GM19035 (cell line): ENCODE results near the gene DMRTC1B.
"Not testable (repeated sequence)": the region's sequence is repeated elsewhere in the genome, so short reads cannot be mapped to it uniquely, and the experiment has no call there.

Experiments used
- ATAC-seq: cut with Tn5 transposase; IDR thresholded peaks from one replicate; pipeline ENCODE4 v1.9.1; 2021; ENCODE audit not compliant: unreplicated experiment

Gene DMRTC1B, protein sequence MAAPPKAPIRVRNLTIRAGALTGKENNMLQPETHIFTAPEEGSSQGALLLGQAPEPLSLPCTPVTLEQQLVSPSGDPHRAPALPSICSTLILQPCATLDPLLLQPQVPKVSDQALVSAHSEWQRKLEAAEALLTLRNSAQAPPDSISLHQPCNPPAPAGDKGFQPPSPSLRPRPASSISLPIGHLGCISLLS

DNA sequence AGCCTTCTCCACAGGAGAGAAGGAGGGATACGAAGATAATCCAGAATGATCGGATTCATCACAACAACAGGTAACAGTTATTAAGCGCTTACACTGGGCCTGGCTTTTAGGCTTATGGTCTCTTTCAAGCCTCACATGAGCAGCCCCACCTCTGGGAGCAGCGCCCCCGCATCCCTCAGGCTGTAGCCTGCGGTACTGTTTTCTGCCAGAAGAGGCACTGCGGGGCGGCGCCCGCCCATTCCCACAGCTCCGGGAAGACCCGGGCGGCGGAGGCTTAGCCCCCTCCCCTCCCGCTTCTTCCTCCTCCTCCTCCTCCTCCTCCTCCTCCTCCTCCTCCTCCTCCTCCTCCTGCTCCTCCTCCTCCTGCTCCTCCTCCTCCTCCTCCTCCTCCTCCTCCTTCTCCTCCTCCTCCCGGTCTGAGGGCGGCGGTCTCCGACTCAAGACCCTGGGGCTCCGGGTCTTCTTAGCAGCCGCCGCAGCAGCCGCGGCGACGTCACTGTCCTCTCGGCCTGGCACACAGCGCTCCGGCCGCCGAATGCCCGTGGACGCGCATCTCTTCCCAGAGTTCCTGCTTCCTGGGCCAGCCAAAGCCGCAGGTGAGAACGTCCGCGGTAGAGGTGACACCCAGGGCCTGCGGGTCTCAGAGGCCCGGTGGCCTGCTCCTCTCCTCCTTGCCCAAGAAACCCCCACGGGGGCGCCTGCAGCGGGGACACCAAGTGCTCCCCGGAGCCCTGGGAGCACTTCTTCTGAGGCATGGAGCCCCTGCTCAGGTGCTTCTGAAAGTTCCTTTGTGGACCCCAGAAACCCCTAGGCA, at the start of gene DMRTC1B:
Gene DMRTC1B (plus strand): TSS at position 238 of the 814 bp plus-strand sequence. CDS start 68,246 bp downstream, outside the sequence.
- peak; percentile 82 for ATAC-seq

DNA sequence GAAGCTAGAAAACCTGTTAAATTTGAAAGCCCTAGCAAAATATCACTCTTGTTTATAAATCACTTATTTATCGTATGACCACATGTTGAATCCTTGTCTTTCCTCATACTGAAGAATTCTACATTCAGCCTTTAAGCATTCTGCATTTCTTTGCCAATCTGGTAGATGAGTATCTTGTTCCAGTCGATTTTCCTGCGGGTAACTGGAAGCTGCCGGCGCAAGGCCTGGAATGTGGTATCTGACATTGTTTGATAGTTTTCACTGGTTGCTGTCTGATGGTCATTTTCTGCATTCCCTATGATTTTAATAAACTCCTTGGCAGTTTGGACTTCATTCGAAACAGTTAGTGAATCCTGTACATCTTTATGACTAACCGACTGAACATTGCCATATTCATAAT, 48.8 kb upstream of the DMRTC1B start:
- ATAC-seq = no peak

DNA sequence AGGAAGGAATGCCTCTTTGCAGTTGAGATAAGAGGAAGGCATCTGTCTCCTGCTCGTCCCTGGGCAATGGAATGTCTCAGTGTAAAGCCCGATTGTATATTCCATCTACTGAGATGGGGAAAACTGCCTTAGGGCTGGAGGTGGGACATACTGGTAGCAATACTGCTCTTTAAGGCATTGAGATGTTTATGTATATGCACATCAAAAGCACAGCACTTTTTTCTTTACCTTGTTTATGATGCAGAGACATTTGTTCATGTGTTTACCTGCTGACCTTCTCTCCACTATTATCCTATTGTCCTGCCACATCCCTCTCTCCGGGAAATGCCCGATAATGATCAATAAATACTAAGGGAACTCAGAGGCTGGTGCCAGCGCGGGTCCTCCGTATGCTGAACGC, 43.1 kb upstream of the DMRTC1B start:
- not testable (repeated sequence) for ATAC-seq

DNA sequence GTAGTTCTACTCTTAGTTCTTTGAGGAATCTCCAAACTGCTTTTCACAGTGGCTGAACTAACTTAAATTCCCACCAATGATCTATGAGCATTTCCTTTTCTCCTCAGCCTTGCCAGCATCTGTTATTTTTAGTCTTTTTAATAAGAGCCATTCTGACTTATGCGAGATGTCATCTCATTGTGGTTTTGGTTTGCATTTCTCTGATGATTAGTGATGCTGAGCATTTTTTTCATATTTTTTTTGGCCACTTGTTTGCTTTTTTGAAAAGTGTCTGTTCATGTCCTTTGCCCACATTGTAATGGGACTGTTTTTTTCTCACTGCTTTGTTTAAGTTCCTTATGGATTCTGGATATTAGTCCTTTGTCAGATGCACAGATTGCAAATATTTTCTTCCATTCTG, 41.1 kb upstream of the DMRTC1B start:
- no peak for ATAC-seq

DNA sequence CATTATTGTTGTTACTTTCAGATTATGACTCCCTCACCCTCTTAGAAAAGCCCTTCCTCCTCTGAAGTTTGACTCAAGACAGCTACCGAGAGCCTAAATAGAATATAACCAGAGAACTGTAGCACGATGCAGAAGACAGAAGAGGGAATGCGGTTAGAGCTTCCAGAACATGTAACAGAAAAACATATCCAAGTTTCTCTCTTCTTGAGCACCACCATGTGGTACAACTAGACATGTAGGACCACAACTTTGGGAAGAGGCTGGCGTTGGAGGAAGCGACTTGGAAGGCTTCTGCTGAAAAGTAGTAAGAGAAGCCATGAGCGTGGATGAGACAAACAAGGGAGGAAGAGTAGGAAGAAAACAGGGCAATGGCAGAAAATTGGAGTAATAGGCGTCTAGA, 31.1 kb upstream of the DMRTC1B start:
- not testable (repeated sequence) for ATAC-seq

DNA sequence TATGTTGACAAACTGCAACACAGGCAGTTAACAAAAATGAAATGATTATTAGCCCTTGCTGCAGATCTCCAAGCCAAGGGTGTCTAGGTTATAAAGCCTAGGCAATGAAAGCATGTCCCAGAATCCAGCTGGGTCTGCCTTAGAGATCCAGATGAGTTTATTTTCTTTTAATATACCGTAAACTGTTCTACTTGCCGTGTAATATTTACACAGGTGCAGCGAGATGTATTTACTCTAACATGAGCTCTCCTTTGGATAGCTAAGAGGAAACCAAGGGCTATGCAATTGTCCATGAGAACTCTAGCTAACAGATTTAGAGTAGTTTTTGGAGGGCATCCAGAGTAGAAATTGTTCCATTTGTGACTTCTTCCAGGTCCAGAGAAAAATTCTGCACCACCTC, 28.1 kb upstream of the DMRTC1B start:
- ATAC-seq = not testable (repeated sequence)

DNA sequence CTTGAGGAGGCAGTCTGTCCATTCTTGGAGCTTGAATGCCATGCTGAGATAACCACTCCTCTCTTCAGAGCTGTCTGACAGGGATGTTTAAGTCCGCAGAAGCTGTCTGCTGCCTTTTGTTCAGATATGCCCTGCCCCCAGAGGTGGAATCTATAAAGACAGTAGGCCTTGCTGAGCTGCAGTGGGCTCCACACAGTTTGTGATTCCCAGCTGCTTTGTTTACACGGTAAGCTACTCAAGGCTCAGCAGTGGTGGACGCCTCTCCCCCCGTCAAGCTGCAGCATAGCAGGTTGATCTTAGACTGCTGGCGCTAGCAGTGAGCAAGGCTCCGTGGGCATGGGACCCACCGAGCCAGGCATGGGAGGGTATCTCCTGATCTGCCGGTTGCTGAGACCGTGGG, 16.2 kb upstream of the DMRTC1B start:
- not testable (repeated sequence) for ATAC-seq

DNA sequence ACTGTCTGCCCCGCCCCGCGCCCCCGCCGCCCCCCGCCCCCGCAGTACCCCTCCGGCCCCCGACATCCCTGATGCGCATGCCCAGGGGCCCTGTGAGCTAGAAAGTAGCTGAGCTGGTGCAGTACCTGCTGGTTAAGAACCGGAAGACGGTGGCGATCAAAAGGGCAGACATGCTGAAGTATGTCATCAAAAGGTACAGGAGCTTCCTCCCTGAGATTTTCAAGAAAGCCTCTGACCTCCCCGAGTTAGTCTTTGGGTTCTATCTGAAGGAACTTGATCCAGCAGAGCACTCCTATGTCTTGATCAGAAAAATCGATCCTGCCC, 739 bp downstream of the DMRTC1B start:
- ATAC-seq = peak; percentile 71

DNA sequence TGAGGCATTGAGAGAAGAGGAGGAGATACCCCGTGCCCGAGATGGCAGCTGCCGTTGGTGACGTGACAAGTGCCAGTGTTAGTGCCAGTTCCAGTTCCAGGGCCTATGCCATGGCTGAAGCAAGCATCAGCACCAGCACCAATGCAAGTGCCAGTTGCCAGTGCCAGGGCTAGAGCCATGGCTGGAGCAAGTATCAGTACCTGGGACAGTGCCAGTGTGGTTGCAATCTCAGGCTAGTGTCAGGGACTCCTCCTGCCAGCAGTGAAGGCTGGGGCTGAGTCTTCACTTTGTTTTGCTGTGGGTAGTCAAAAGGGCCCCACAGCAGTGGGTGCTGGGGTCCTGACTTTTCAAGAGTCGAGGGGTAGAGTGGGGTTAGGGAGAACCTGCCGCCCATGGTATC, 1.5 kb downstream of the DMRTC1B start:
- ATAC-seq = not testable (repeated sequence)

DNA sequence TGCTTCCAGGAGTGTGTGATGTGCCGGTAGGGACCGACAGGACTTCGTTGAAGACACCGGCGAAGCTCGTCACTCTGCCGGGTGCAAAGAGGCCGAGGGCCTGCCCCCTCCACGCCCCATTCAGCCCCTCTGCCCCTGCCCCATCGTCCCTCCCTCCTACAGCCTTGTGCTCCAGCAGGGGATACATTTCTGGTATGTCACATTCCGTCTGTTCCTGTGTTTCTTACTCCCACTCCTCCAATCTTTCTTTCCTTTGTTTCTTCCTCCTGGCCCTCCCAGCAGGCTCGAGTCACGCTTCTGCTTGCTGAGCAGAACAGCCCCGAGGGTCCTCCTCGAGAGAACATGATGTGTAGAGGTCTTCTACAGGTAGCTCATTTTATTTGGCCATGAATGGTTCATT, 5.9 kb downstream of the DMRTC1B start, which contains the start of gene FAM236B:
Gene FAM236B (minus strand): TSS at position 101 of the 400 bp plus-strand sequence. CDS start 100 bp downstream, at position 1.
- not testable (repeated sequence) for ATAC-seq

DNA sequence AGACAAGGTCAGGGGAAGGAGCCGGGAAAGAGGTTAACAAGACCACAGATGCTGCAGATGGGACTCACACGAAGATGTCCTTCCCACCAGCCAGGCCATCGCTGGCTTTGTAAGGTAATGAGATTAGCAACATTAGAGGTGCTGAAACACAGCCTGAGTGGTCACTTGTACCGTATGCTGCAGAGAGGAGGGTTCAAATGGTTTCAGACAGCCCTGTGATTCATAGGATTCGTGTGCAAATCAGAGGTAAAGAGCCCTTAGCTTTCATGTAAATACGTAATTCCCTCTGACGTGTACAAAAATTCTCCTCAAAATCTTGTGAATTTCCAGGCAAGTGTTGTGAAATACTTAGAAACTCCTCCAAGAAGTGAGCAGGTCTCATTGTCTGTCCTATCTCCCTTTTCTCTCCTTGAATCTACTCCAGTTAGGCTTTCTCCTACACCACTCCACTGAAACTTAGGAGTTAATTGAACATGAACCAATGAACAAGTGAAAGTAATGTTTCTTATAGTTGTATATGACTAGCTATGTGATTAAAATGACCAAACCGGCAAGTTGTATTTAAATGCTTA, 6.8 kb downstream of the DMRTC1B start:
- ATAC-seq = not testable (repeated sequence)

DNA sequence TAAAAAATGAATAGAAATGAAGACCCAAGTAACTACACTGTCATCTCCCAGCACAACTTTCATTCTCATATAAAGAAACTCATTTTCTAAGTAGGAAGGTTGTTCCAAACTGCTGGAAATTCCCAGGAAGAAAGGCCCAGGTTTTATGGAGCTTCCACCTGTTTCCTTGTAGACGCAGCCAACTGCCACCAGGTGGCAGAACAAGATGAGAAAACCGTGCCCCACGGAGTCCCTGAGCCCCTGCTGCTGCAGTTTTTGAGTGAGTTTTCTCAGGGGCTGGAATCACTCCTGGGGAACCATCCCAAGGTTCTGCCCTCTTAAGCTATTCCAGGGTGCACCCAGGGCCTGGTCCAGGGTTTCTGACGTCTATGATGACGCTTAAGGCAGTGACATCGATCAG, 7.3 kb downstream of the DMRTC1B start:
- ATAC-seq = not testable (repeated sequence)

DNA sequence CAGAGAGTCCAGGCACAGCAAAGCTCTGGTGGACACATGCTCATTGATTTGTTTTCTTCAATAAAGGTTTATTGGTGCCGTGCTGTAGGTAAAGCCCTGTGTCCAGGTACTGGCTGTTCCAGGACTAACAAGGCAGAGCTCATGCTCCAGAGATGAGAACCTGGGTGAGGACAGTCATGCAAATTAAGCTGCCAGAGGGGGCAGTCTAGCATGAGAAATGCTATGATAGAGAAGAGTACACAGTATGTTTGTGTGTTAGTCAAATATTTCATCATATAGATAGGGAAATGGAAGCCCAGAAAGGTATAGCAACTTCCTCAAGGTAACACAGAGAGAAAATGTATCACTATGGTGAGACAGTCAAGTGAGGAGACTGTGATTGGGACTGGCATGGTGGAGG, 11.5 kb downstream of the DMRTC1B start:
- ATAC-seq = not testable (repeated sequence)

DNA sequence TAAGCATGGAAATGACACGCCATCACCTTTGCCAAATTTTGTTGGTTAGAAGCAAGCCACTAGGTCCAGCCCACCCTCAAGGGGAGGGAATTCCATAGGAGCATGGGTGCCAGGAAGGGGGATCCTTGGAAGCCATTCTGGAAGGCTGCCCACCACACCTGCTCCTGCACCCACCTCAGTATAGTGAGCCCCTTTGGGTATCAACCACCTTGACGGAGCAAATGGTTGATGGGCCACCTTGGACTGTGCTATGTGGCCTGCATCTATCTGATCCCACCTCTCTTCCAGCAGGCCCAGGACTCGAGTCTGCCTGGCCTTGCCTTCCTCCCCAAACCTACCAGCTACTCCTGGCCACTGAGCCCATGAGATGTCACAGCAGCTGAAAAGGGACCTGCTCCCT, 13.7 kb downstream of the DMRTC1B start:
- not testable (repeated sequence) for ATAC-seq

DNA sequence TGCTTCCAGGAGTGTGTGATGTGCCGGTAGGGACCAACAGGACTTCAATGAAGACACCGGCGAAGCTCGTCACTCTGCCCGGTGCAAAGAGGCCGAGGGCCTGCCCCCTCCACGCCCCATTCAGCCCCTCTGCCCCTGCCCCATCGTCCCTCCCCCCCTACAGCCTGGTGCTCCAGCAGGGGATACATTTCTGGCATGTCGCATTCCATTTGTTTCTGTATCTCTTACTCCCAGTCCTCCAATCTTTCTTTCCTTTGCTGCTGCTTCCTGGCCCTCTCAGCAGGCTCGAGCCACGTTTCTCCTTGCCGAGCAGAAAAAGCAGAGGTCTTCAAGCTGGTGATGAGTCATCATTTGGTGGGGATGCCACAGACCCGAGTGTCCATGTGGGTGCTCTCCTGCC, 31.4 kb downstream of the DMRTC1B start, which contains the start of gene FAM236D:
Gene FAM236D (minus strand): TSS at position 101 of the 400 bp plus-strand sequence. CDS start 100 bp downstream, at position 1.
- ATAC-seq = not testable (repeated sequence)

DNA sequence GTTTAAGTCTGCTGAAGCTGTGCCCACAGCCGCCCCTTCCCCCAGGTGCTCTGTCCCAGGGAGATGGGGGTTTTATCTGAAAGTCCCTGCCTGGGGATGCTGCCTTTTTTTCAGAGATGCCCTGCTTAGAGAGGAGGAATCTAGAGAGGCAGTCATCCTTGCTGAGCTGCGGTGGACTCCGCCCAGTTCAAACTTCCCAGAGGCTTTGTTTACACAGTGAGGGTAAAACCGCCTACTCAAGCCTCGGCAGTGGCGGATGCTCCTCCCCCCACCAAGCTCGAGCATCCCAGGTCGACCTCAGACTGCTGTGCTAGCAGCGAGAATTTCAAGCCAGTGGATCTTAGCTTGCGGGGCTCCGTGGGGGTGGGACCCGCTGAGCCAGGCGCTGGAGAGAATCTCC, 54.0 kb downstream of the DMRTC1B start:
- not testable (repeated sequence) for ATAC-seq

DNA sequence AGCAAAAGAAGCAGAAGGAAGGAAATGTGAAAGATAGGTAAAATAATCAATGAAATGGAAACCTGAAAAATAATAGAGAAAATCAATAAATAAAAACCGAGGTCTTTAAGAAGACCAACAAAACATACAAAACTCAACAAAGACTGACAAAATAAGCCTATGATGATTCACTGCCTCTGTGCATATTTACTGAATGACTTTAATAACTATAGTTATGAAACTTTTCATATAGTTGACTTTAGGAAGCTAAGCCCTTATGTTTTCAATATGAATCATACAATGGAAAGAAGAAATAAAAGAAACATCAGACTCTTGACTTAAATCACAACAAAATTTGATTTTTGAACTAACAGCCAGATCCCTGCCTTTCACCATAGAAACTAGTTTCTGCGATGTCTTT, 60.8 kb downstream of the DMRTC1B start:
- not testable (repeated sequence) for ATAC-seq

DNA sequence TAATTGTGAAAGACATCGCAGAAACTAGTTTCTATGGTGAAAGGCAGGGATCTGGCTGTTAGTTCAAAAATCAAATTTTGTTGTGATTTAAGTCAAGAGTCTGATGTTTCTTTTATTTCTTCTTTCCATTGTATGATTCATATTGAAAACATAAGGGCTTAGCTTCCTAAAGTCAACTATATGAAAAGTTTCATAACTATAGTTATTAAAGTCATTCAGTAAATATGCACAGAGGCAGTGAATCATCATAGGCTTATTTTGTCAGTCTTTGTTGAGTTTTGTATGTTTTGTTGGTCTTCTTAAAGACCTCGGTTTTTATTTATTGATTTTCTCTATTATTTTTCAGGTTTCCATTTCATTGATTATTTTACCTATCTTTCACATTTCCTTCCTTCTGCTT, 106.2 kb downstream of the DMRTC1B start:
- ATAC-seq = not testable (repeated sequence)

DNA sequence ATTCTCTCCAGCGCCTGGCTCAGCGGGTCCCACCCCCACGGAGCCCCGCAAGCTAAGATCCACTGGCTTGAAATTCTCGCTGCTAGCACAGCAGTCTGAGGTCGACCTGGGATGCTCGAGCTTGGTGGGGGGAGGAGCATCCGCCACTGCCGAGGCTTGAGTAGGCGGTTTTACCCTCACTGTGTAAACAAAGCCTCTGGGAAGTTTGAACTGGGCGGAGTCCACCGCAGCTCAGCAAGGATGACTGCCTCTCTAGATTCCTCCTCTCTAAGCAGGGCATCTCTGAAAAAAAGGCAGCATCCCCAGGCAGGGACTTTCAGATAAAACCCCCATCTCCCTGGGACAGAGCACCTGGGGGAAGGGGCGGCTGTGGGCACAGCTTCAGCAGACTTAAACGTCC, 113.0 kb downstream of the DMRTC1B start:
- not testable (repeated sequence) for ATAC-seq
